ENCODE results near the gene ZNF197.
"Not testable (repeated sequence)": the region's sequence is repeated elsewhere in the genome, so short reads cannot be mapped to it uniquely, and the experiment has no call there.

Gene ZNF197

GRCh38 chr3:44666346-44666745, 41.5 kb downstream of the ZNF197 start:
- DNase-seq: no peak

DNA sequence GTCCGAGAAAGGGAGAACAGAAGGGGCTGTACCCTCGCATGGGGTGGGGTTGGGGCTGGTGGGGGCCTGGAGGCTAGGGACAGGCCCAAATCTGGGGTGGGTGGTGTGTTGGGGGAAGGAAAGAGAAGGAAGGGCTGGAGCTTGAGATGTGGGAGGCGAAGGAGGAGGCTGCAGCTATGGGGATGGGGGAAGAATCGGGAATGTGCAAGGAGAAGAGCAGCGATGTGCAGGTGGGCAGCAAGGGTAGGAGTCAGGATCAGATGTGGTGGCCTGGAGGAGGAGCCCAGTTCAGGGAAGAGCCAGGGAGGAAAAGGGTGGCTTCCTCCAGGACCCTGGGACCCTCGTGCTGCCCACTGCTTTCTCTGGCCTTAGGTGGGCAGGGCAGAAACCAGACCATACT, 44.9 kb downstream of the ZNF197 start:
- DNase-seq: no peak

DNA sequence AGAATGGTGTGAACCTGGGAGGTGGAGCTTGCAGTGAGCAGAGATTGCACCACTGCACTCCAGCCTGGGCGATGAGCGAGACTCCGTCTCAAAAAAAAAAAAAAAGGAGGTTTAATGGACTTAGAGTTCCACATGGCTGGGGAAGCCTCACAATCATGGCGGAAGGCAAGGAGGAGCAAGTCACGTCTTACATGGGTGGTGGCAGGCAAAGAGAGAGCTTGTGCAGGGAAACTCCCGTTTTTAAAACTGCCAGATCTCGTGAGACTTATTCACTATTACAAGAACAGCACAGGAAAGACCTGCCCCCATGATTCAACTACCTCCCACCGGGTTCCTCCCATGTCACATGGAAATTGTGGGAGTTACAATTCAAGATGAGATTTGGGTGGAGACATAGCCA, 48.6 kb downstream of the ZNF197 start:
- not testable (repeated sequence) for DNase-seq

- no peak for DNase-seq
Observed at GRCh38 chr3:44674211-44674610, 49.4 kb downstream of the ZNF197 start.

- no peak for DNase-seq
Observed at GRCh38 chr3:44678480-44679116, 53.8 kb downstream of the ZNF197 start.

GRCh38 chr3:44680921-44681455, 56.2 kb downstream of the ZNF197 start:
- no peak for DNase-seq

DNA sequence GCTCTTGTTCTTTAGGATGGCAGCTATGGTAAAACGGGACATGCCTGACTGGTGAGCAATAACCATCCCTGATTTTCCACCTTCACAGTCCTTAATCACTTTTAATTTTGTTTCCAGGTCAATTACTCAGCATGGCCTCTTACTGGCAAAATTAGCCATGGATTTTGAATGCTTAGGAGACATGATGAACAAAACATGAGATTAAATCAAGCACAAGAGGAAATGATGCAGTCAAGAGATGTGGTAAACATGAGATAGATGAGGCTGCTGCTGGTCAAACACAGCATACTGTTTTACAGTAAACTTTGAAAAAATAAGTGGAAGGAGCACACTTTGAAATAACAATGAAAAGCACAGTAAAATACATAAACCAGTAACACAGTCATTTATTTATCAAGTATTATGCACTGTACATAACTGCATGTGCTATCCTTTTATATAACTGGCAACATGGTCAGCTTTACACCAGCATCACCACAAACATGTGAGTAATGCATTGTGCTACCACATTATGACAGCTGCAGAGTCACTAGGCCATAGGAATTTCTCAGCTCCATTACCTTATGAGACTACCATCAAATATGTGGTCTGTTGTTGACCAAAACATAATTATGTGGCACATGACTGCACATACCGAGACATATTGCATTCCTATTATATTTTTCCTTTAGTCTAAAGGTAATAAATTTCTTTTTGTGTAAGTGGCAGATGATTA, 57.5 kb downstream of the ZNF197 start:
- no peak for DNase-seq

DNA sequence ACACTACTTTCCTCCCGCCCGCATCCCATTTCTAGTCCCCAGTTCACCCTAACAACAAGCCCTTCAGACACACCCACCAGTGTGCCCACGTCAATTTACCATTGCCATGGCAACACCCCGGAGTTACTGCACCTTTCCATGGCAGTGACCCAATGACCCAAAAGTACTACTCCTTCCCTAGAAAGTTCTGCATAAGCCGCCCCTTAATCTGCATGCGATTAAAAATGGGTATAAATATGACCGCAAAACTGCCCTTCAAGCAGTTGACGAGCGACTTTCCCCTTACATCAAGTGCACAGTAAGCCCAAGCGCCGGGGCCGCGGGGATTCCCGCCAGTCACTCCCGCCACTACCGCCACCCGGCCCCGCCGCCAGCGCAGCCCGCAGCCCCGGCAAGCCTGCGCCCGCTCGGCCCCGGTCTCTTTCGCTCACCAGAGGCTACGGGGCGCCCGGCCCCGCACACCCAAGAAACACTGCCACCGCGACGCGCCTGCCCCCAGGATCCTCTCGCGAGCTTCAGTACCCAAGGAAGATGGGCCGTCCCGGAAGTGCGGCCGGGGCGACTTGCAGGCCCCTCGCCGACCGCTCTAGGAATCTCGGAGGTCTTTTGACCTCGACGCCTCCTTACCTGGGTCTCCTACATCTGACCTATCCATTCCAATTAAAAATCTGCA, 60.4 kb downstream of the ZNF197 start:
- no peak for DNase-seq

GRCh38 chr3:44687898-44688297, 63.1 kb downstream of the ZNF197 start:
- no peak for DNase-seq
